Spinal cord (tissue), 4 donors: ENCODE measurements around the gene ETFRF1. TPM values are rescaled to one million over a fixed set of nuclear protein-coding genes. Genes with fewer than 3 reads are reported as not detected.

Source experiments
- polyA plus RNA-seq, 2 donors: library from polyadenylated mRNA; unstranded; fragments of 120-200 nt; gene quantifications; one replicate each; pipeline ENCODE4 v1.2.1, GENCODE V29; 2013; ENCODE audit not compliant: insufficient read length in 2 of 2
- total RNA-seq, 2 donors: library from RNA; depleted of rRNA in 1 of 2; stranded (reverse); fragments of 120-200 nt in 1 of 2; fragments of >200 nt in 1 of 2; gene quantifications; one replicate each; pipeline versions ENCODE4 v1.2.3 to v1.2.4, GENCODE V29; 2013 to 2014

ETFRF1 gene
- total and polyA plus RNA-seq, 4 donors: 33.9 to 68.8 (median 54.4) TPM

Other genes with a start within 250 kb of the ETFRF1 start
- 10 to 100 TPM; 30.0 to 51.6 TPM for gene BCAT1, start 246.1 kb upstream of the ETFRF1 start, total RNA-seq
- gene BCAT1, start 246.1 kb upstream of the ETFRF1 start, polyA plus RNA-seq: 10 to 100 TPM; 15.6 to 28.2 TPM
- 1 to 10 TPM; 6.0 to 9.8 TPM for gene DNAI7, start 77 bp upstream of the ETFRF1 start, total RNA-seq
- gene DNAI7, start 77 bp upstream of the ETFRF1 start, polyA plus RNA-seq: 1 to 10 TPM; 5.0 to 5.4 TPM
- 10 to 100 TPM; 20.1 to 45.4 TPM for gene KRAS, start 55.7 kb downstream of the ETFRF1 start, total RNA-seq
- gene KRAS, start 55.7 kb downstream of the ETFRF1 start, polyA plus RNA-seq: 10 to 100 TPM; 37.3 to 46.5 TPM